Stimulated activated naive CD4-positive, alpha-beta T cell (primary cell): ENCODE data around the gene SYT1.

Experiments
- DNase-seq, 6 experiments: peaks; one replicate each; lab custom pipeline; 2025; lab: John Stamatoyannopoulos, UW

SYT1 gene

DNA sequence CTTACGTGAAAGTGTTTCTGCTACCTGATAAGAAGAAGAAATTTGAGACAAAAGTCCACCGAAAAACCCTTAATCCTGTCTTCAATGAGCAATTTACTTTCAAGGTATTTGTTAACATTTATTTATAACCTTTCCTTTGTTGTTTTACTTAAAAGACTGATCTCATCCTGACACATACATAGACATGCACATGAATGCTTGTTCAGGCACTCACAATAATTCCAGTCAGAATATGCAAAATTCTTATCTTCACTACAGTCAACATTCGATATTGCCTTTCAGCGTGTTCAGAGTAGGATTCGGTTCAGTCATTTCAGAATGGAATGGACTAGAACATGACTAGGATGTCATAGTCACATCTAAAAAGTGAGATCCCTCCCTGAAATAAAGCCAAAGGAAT, 431.6 kb downstream of the SYT1 start:
- DNase-seq = no peak

DNA sequence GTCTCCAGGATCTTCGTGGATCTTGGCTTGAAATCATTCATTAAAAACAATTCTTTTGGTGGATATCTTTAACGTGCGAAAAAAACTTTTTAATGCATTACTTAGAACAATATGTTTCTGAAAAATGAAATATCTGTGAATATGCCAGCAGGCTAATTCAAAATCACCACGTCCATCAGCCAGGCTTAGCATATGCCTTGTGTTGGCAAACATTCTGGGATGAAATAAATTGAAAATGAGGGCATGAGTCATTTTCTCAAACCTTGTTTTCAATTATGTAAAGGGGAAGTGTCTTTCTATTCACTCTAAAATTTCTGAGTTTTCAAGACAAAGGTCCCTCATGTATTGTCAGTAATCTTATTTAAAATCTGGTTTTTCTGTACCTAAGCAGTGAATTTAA, 432.3 kb downstream of the SYT1 start:
- DNase-seq = no peak

DNA sequence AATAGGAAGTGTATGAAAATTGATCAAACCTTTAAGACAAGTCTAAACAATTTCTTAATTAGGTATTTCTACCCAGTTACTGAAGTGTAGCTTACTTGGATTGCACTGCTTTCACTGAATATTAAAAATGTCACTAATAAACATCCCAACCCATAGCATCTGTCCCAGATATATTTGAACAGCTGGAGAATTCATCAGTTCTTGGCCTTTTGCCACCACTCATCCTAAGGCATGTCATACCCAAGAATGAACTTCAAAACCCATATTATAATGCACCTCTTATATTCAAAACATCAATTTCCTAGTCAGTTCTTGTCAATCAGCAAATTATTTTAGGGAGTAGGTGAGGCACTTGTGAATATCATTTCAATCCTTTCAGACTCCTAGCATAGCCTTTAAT, 433.9 kb downstream of the SYT1 start:
- DNase-seq = no peak

DNA sequence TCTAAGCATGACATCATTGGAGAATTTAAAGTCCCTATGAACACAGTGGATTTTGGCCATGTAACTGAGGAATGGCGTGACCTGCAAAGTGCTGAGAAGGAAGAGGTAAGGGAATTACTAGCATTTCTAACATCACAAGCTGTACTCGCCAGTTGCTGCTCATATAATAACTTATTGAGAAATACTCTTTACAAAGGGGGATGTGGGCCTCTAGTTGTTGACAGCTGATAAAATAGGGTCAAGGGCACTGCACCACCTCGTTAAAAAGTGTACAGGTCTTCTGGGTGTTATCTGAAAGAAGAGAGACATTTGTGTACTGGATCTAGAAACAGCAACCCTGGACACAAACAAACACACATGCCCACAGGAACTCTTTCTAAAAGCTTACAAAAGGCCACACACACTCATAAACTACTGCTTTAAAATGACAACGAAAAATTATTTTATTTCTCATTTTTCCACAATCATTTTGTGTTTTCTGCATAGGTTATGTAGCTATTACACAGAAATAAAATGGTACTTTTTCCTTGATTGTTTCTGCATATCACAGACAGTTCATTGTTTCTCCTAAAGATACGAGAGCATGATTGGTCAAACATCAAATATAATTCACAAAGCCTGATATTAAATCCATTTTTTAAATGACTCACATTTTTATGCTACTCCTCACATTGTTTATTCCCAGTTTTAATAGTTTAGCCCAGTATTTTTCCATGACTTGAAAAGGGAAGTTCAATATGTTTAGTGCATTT, 435.0 kb downstream of the SYT1 start:
- no peak for DNase-seq

DNA sequence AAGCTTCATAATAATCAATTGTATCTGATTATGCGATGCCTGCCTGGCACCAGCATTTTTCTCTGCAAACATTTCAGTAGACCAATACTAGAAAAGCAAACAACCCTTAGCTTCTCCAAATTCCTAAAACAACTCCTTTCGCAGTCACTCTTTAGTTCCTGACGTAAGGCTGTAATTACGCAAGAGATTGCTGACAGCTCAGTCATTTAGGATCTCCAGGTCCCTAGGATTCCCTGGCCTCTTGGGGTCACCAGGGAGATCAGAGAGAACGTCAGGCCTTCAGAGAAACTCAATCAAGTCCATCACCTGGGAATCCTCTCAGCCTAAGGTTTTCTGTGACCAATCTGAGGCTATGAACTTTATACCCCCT, 435.6 kb downstream of the SYT1 start:
- no peak for DNase-seq

DNA sequence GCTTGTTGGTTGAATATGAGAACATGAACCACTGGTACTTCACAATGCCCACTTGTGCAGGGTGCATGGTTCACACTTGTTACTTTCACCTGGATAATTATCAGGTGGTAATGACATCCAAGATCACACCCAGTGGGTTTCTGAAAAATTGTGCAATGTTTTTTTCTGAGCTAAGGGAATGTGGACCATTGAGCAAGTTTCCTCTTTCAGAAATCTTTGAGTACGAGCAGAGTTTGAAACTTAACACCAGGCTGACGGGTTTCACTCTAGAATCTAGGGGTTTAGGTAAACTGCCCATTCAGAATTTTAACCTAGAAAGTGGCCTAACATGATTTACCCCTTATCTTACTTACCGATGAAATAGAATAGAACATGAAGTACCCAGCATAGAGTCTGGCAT, 436.6 kb downstream of the SYT1 start:
- DNase-seq = no peak

DNA sequence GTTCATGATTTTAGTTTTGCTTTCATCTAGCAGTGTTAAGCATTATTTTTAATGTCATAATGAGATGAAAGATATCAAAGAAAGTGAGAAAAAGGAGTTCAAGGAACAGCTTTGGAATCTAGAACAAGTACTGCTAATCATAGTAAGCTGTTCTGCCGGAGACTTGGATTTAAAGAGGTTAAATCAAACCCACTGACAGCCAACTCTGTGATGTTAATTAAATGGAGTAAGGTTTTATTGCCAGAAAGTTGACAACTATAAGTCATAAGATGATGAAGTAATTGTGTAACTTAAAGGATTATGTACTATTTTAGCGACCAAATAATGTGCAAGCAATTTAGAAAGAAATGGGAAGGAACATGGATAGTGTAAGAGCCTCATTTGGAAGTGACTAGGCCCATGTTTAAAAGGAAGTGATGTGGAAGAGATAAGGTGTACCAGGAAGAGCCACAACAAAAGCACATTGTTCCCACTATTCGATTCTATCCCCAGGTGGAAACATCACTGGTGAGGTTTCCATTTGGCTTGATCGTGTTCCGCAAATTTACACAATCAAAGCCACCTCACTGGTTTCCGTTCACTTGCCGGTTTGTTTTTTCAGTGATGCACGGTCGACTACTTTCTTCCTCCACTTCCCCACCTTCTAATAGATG, 437.7 kb downstream of the SYT1 start:
- no peak for DNase-seq

DNA sequence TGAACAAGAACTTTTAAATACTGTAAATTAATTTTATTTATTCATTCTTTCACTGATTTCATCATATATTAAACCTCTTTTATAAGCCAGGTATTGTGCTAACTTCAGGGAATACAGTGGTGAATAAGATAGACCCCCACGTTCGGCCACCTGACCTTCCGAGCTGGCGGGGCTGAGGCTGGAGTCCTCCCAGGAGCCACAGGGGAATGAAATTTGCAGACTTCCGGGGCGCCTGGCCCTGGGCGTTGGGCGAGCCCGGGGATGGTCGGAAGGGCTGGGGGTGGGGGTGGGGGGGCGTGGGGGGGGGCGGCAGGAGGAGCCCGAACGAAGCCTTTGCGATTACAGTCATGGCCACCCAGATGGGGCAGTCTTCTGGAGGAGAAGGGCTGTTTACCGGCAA, 442.8 kb downstream of the SYT1 start:
- no peak for DNase-seq

DNA sequence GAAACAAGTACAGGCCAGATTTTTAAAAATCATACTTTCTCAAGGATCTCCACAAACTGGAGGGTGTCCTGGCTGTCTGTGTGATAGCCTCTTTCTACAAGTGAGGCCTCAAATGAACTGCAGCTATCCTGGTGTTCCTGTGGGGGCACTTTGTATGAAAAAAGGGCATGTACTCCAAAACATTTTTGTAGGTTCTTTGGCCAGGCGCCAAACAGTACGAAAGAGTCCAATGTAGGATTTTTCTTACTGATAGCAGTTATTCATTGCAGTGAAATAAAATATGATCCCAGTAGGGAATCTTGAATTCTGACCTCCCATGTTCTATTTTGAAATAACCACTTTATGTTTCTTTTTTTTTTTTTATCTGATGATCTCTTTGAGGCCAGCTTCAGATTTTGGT, 444.5 kb downstream of the SYT1 start:
- DNase-seq = no peak

DNA sequence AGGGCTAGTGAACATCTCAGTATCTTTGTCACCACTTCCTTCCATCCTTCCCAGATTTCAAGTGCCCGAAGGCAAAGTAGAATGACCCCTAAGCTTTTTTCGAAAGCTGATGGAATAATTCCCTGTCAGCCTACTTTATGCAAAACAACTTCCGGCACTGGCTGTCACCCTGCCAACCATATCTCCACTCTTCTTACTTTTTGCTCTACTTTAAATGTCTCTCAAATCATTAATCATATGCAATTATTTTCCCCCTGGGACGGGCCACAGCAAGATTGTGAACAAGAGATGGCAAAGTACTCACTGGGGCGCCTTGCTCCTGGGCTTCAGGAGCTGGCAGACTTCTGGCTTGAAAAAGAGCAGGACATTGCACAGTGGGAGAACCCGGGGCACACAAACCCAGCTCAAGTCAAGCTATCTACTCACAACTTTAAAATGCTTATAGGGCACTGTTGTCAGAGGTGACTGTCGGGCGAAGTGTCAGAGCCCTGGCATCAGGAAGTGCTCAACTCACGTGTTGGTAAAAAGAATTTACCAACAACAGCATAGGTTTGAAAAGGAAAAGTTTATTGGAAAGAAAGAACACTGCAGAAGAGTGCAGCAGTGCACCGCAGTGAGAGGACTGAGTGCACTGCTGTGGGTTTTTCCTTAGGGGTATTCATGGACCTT, 452.7 kb downstream of the SYT1 start:
- DNase-seq = no peak

DNA sequence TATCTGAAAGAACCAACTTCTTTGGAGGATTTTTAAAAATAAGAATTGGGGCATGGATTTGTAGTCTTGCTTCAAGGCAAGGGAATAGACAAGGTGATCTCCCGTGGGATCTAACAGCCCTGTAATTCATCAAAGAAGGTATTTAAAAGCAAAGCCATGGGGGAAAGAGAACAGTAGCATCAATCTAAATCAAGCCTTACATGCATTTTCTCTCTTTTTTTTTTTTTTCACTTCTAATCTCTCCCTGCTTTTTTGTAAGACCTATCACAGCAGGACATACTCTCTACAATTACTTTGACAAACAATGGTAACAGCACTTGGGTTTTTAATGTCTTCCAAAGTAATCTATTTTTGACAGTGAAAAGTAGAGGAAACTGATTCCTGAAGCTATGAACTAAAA, 458.3 kb downstream of the SYT1 start:
- DNase-seq = no peak

DNA sequence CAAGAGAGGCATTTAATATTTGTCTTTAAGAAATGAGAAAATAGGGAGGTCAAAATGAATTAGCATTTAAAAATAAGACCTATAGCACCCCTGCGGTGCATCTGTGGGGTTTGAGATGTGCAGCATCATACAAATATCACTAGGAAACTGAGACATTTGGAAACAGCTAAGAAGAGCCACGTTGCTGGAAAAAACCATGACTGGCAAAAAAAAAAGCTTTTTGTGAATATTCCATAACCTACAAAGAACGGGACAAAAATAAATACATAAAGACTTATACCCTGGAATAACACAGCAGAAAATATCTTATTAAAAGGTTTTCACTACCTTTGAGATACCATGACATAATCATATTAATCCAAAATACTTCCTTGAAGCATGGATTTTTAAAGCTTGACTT, 460.0 kb downstream of the SYT1 start:
- no peak for DNase-seq

DNA sequence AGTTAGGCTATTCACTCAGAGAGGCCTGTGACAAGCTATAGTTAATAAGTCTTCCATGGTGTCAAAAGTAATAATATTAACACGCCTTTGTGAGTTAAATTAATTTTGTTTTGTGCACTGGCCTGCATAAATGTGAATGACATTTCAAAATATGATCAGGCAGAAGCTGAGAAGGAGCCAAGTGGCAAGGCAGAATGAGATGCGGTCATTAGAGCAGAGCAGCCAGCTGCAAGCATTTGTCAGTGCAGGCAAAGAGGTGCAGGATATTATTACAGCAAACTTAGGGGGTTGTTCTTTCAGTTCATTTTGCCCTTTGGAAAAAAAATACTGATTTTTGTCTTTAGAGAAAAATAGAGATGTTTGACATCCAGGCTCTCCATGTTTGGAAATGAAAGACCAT, 461.6 kb downstream of the SYT1 start:
- DNase-seq = no peak

DNA sequence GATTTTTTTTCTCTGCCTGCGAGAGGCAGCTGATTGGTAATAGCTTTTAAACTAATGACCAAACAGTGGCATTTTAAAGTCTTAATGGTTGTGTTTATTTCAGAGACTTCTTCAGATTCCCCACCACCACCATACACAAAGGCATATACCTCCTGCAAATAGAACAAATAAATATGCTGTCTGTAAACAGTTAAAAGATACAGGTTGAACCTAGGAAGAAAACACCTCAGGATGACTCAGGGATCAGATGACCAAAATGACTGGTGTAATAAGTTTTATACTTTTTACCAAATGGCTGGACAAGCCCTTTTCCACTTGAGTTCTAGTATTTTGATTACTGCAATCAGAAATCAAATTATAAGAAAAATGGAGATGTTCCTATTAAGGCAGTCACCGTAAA, 462.1 kb downstream of the SYT1 start:
- no peak for DNase-seq

DNA sequence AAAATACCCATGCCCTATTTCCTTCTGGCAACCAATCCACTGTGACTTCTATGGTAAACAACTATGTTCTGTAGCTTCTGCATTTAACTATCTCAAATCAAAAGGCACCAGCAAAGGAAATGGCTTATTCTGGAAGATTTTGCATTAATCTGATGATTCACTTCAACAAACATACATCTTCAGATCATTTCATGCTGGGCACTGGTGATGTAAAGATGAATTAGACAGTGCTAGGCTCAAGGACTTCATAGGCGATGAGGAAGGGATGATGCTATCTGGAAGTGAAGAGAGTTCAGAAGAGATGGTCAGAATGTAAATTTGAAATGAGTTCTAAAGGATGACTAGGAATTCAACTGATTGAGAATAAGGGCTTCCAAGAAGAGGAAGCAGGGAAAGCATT, 462.9 kb downstream of the SYT1 start:
- no peak for DNase-seq

DNA sequence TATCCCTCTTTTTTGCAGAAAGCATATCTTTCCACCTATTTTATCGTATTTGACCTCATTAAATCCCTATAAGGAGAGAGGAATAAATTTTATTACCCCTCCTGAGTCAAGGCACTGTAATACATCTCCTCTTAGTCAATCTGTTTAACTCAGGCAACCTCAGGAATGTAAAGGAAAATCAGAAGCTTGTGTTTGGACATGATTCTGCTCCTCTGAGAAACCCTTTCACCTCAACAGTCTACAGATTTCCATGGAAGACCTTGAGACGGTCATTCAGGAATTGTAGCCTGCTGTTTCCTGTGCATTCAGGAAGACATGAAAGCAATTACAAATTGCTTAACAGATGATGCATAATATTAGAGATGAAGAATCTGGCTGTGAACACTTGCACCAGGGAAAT, 465.4 kb downstream of the SYT1 start:
- no peak for DNase-seq

DNA sequence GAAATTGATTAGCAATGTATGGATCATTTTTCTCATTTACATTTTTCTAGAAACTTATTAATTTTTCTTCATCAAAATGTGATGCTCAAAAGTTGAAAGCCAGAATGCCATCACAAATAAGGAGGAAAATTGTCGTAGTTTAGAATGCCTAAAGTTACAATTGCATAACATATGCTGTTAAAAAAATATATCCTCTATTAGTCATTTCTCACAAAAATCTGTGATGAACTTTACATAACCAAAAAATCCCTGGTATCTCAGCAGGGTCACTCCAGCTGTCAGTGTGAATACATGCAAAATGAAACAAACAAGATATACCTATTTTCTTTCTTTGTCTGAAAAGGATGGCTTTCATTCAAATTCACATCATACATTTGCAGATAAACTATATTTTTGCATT, 467.3 kb downstream of the SYT1 start:
- DNase-seq = no peak

DNA sequence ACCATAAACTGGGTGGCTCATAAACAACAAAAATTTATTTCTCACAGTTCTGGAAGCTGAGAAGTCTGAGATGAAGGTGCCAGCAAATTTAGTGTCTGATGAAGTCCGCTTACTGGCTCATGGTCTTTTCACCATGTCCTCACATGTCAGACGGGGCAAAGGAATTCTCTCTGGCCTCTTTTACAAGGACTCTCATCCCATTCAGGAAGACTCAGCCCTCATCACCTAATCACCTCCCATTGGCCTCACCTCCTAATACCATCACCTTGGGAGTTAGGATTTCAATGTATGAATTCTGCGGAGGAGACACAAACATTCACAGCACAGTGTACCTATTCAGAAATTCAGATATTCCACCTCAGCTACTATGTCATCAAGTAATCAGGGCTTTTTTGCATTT, 468.6 kb downstream of the SYT1 start:
- no peak for DNase-seq

DNA sequence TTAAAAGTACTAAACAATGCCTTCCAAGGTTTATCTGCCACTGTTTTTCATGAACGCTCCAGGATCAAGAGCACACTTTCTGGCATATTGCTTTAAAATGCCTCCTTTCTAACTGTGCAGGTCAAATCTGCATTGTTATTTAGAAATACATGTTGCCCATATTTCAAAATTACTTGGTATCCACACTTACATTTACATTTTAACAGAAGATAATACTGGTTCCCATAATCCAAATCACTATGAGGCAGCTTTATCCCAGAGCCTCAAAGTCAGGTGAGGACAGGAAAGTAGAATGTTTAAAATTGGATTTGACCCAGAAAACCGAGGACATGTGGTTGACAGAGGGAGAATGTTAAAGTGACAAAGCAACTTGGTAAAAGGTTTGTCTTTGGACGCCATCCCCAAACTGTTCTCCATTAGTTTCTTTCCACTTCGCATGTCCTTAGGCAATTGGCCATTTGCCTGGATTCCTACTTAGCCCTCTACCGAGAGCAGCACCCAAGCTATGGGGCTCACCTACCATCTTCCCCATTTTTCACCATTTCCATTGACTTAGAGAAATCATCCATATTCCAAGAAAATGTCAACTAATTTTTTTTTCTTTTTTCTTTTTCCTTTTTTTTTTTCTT, 473.2 kb downstream of the SYT1 start:
- DNase-seq = no peak

DNA sequence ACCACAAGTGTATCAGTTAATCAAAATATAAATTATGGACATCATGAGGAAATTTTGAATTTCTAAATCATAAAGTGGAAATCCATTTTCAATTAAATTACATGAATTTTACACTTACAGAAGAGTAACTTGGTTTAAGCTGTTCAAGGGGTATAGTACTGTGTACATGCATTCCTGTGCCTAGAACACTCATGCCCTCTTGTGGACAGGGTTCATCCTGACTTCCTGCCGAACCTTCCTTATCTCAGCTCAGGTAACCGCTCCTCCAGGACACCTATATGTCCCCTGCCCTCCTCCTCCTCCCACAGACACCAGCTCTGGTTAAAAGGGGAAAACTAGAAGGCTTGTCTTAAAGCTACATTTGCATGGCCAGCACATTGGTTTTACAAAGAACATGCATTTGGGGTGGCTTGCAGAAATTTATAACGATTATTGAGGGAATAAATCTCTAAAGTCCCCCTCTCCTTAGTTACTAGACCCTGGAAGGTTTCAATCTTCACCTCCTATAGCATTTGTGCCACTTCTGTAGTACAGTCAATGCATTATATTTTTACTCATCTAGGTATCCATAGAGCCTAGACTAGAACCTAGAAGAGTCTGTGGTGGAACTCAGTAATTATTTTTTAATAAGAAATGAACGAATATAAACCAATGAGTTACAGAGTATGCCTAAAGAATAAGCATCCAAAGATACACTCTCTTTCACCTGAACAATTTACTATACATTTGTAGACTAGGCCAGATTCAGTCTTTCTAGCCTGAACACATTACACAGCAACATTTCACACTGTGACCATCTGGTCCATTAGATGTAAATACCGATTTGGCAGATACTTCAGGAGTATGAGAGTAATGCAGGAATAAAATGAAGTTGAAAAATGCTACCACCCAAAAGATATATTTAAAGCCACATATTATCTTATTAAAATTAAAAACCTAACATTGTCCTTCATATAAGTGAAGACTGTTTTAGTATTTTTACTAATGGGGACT, 480.6 kb downstream of the SYT1 start:
- no peak for DNase-seq

DNA sequence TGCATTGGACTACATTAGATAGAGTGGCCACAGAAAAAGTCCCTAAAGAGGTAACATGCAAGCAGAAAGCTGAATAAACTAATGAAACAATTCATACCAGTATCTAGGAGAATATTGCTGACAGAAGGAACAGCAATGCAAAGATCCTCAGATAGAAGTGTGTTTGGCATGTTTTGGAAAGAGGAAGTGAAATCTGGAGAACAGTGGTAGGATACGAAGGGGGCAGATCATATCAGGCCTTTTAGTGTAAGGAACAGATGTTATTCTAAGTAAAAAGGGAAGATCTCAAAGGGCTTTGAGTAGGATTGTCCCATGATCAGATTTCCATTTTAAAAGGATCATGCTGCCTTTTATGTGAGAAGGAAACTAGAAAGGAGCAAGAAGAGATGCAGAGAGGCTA, 483.3 kb downstream of the SYT1 start:
- DNase-seq = no peak

DNA sequence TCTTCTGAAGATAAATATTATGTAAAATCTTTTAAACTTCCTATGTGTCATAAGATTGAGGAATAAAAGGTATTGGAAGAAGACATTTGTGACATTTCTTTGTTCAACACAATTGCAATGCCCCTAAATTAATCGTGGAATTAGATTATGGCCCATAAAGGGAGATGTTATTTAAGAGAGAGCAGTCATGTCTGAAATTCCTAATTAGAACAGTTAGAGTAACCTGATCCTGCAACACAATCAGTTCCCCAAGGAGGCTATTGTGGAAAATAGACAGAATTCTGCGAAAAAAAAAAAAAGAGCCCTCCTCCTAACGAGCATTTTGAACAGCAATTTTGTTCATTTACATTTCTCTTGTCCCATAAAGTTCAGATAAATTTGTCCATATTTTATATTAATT, 486.7 kb downstream of the SYT1 start:
- no peak for DNase-seq
